ENCODE data around the gene HOXA5.

Gene HOXA5

GRCh38 chr7:27091941-27092818 is 51.3 kb downstream of the HOXA5 start:
- DNase-seq = no peak

GRCh38 chr7:27091105-27091504 is 52.4 kb downstream of the HOXA5 start:
- no peak for DNase-seq

All from NCI-H446 treated with DMSO at 0.1 percent for 48 hours (cell line).